ENCODE results near the gene FAM43B.

Gene FAM43B

GRCh38 chr1:20600156-20600555 is 47.8 kb downstream of the FAM43B start:
- no peak for FAIRE-seq
- TF ChIP-seq POLR2AphosphoS5 (IDR thresholded peaks at IDR 0.05; ENCODE audit: low read depth, low read length), result no peak
- no peak for TF ChIP-seq TAF1 (IDR thresholded peaks at IDR 0.05; ENCODE audit: borderline replicate concordance, low read depth, low read length)
- TF ChIP-seq POLR2A (IDR thresholded peaks at IDR 0.05; ENCODE audit: low read depth, low read length), result no peak
- no peak for DNase-seq (ENCODE audit: insufficient read length)

- no peak for TF ChIP-seq POLR2A (IDR thresholded peaks at IDR 0.05; ENCODE audit: low read depth, low read length)
- no peak for FAIRE-seq
- no peak for DNase-seq (ENCODE audit: insufficient read length)
Measured at GRCh38 chr1:20601129-20601825, 48.9 kb downstream of the FAM43B start.

DNA sequence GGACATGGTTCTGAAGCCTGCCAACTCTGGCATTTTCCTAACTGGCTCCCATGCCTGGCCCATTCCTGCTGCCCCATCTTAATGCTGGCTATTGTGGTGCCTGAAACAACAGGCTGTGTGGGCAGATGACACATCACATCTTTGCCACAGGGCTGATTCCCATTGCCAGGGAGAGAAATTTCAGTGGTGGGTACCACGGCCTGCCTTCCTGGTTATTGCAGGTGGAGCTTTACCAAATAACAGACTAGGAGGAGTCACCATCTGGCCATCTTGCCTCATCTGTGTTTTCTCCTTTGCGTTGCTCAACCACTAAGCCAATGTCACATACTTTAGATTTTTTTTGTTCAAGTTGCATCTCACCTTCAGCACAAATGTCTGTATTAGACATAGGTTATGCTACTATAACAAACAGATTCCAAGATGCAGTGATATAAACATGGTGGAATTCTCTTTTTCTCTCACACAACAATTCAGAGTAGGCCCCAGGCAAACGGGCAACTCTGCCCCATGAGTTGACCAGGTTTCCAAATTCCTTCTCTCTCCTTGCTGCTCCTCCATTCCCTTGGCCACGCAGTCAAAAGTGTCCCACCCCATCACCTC is 50.6 kb downstream of the FAM43B start:
- FAIRE-seq (no peak), DNase-seq (ENCODE audit: insufficient read length) (no peak)
- TF ChIP-seq TAF1 (IDR thresholded peaks at IDR 0.05; ENCODE audit: borderline replicate concordance, low read depth, low read length) (no peak), POLR2AphosphoS5 (IDR thresholded peaks at IDR 0.05; ENCODE audit: low read depth, low read length) (no peak), POLR2A (IDR thresholded peaks at IDR 0.05; ENCODE audit: low read depth, low read length) (no peak)

GRCh38 chr1:20603504-20604464 is 51.4 kb downstream of the FAM43B start:
- no peak for TF ChIP-seq TAF1 (IDR thresholded peaks at IDR 0.05; ENCODE audit: borderline replicate concordance, low read depth, low read length)
- no peak for TF ChIP-seq POLR2A (IDR thresholded peaks at IDR 0.05; ENCODE audit: low read depth, low read length)
- DNase-seq (ENCODE audit: insufficient read length), result no peak
- no peak for FAIRE-seq
